GM21619 (cell line): Measurements from ENCODE around the gene PVRIG.
"Not testable (repeated sequence)": the region's sequence is repeated elsewhere in the genome, so short reads cannot be mapped to it uniquely, and the experiment has no call there.

Experiments
- ATAC-seq: cut with Tn5 transposase; IDR thresholded peaks from one replicate; pipeline ENCODE4 v1.9.1; 2021; ENCODE audit not compliant: unreplicated experiment

PVRIG gene

DNA sequence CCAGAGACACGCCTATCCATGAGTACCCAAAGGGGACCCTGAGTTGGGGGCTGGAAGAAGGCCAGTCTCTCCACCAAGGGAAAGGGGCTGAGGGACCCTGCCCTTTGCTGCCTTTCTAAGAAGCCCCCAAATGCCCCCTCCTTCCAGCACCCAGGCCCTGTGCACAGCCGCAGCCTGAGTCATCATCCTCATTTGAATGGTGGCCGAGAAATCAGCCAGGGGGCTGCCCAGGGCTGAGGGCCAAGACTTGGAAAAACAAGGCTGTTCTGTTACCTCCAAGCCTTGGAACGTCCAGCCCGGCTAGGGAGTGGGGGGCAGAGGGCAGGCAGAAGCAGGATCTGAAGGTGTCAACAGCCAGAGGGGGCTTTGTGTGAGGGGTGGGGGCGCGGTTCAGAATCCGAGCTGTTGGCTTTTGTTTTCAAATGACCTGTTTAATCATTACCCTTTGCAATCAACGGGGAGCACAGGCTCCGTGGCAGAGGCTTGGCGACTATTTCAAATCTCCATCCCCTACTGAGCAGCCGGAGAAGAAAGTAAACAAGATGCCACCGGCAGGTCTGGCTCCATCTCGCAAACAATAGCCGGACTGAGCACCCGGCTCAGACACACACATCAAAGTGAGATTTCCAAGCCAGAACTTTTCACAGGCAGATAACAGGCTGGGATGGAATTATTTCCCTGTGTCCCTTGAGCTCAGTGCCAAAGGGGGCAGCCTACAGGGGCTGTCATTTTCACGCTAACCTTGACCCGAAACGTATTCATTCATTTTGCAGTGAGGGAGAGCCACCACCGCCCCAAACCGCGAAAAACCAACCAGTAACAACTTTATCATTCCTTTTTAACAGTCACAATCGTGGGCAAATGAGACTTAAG is 50.5 kb downstream of the PVRIG start:
- ATAC-seq = not testable (repeated sequence)
